Right atrium auricular region (tissue), 2 donors: ENCODE measurements around the gene SLC2A9. TPM values are rescaled to one million over a fixed set of nuclear protein-coding genes. Genes with fewer than 3 reads are reported as not detected.

Experiments
- DNase-seq: peaks from one replicate; pipeline ENCODE4 v3.0.0-alpha.2; 2019; ENCODE audit warnings: low spot score
- H3K27ac ChIP-seq, 2 donors: fragments of 200-600 bp; sonication (generic); 1 replicate in 1 of 2; 2 replicates in 1 of 2; pipeline ENCODE4 v1.5.1; 2016 to 2019
- H3K27me3 ChIP-seq, 2 donors: fragments of 200-600 bp; sonication (generic); one replicate each; pipeline versions ENCODE4 v1.5.1 to v1.6.0; 2017 to 2019
- H3K36me3 ChIP-seq: fragments of 200-600 bp; sonication (generic); one replicate; pipeline ENCODE4 v1.5.1; 2016
- H3K4me1 ChIP-seq, 2 donors: fragments of 200-600 bp; sonication (generic); one replicate each; pipeline versions ENCODE4 v1.5.1 to v1.6.0; 2017 to 2019
- H3K4me3 ChIP-seq, 2 donors: fragments of 200-600 bp; sonication (generic); 1 replicate in 1 of 2; 2 replicates in 1 of 2; pipeline ENCODE4 v1.5.1; 2017 to 2019; ENCODE audit warnings: mild to moderate bottlenecking in 1 of 2, moderate library complexity in 1 of 2
- H3K9me3 ChIP-seq, 2 donors: fragments of 200-600 bp; sonication (generic); one replicate each; pipeline ENCODE4 v1.5.1; 2019
- total RNA-seq, 2 donors: library from RNA; depleted of rRNA; stranded (reverse); fragments of >200 nt; gene quantifications; one replicate each; pipeline ENCODE4 v1.1.0, GENCODE V29; 2016
- TF ChIP-seq, protein P1 (sequence below), 2 donors: fragments of 200-600 bp; sonication (generic); IDR thresholded peaks; one replicate each; pipeline ENCODE4 v1.5.1; 2019; ENCODE audit warnings: antibody characterized with exemption in 2 of 2

Gene SLC2A9
- total RNA-seq, 2 donors from 2014 or later = 3.5 to 5.8 TPM

DNA sequence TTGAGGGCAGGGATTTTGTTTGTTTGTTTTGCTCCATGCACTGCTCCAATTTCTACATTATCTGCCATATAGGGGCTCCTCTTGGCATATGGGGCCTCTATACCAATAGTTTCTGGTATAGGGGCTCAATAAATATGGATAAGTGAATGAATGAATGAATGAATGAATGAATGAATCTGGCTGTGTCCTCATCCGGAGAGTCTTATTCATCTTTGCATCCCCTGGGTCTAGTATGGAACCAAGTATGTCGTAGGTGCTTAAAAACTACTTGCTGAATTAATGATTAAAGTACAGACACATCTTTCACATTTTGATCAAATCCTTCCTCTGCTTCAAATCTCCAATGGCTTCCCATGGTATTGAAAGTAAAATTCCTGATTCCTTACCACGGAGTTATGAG is 159.7 kb downstream of the SLC2A9 start:
- Histone ChIP-seq H3K4me3 (no peak overlapping the region), H3K9me3 (peaks cover 0 to under 1% of the 10 kb centered on the region in 2 donors), H3K27me3 (no peaks in the 10 kb centered on the region), H3K27ac (no peak overlapping the region), H3K4me1 (no peaks in the 10 kb centered on the region), H3K36me3 (no peaks in the 10 kb centered on the region)
- TF ChIP-seq, protein P1, sequence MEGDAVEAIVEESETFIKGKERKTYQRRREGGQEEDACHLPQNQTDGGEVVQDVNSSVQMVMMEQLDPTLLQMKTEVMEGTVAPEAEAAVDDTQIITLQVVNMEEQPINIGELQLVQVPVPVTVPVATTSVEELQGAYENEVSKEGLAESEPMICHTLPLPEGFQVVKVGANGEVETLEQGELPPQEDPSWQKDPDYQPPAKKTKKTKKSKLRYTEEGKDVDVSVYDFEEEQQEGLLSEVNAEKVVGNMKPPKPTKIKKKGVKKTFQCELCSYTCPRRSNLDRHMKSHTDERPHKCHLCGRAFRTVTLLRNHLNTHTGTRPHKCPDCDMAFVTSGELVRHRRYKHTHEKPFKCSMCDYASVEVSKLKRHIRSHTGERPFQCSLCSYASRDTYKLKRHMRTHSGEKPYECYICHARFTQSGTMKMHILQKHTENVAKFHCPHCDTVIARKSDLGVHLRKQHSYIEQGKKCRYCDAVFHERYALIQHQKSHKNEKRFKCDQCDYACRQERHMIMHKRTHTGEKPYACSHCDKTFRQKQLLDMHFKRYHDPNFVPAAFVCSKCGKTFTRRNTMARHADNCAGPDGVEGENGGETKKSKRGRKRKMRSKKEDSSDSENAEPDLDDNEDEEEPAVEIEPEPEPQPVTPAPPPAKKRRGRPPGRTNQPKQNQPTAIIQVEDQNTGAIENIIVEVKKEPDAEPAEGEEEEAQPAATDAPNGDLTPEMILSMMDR (IDR thresholded peaks at IDR 0.05) = no peak
- no peak for DNase-seq

DNA sequence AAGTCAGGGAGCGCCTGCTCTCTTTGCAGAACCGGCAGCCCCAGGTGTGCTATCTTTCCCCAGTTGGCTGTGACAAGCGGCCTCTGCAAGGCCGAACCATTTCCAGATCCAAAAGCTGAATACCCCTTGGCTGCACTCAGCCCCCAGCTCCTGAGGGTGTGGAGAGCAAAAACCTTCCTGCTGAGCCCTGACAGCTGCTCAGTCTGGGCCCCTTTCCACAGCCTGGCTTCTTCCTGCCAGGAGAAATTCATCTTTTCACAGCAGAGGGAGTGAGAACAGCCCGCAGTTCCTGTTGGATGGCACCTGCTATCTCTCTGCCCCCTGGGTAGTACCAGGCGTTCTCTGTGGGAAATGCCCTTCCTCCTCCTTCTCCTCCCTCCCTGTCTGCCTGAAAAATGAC is 161.5 kb downstream of the SLC2A9 start:
- Histone ChIP-seq H3K27me3 (no peaks in the 10 kb centered on the region), H3K4me3 (no peak overlapping the region), H3K9me3 (peaks cover 0 to 13% of the 10 kb centered on the region in 2 donors), H3K36me3 (no peaks in the 10 kb centered on the region), H3K27ac (no peak overlapping the region), H3K4me1 (no peaks in the 10 kb centered on the region)
- DNase-seq = no peak
- TF ChIP-seq, protein P1 (IDR thresholded peaks at IDR 0.05) = no peak

DNA sequence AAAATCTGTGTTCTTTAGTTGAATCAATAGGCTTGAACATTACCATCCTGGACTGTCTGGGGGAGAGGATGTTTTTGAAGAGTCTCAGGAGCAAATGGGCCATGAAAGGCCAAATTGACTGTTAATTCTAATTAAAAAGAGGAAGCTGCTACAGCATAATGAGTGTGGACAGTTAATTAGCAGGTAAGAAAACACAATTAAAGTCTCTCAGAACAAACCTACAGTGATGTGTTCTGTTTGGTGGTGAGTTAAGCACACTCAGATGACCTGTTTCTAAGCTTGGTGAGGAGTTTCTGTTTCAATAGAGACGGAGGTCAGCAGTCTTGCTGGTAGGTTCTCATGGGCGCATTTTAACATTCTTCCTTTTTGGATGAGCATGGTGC is 171.8 kb downstream of the SLC2A9 start:
- Histone ChIP-seq H3K4me1 (no peaks in the 10 kb centered on the region), H3K4me3 (no peak overlapping the region), H3K27me3 (no peaks in the 10 kb centered on the region), H3K9me3 (peaks cover 0 to 3% of the 10 kb centered on the region in 2 donors), H3K36me3 (no peaks in the 10 kb centered on the region), H3K27ac (no peak overlapping the region)
- TF ChIP-seq, protein P1 (IDR thresholded peaks at IDR 0.05) = no peak
- no peak for DNase-seq

DNA sequence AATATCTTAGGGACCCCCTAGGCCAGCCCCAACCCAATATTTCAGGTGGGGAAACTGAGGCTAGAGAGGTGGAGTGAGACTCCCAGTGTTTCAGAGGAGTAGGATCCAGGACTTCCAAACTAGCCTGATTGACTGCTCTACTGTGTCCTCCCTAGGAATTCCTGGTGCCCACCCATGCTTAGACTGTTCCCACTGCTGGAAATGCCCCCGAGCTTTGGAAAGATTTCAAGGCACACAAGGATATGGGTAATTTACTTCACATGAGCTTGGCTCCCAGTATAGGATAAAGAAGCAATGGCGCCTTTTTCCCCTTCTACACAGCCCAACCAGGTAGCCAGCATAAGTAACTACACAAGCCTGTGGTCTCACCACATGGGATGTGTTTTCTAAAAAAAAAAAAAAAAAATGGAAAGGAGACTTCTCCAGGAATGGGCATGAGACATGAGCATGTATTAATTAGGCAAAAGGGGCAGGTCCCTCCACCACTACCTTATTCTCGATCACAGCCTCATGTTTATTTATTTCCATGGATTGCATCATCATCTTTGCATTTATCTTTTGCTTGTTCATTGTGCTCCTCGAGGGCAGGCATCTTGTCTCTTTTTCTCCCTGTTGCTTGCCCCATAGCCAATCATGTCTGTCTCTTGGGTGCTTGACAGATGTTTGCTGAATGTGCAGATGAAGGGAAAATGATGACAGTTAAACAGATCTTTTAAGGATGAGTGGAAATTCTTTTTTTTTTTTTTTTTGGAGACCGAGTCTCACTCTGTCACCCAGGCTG is 173.1 kb downstream of the SLC2A9 start:
- Histone ChIP-seq H3K36me3 (no peaks in the 10 kb centered on the region), H3K4me1 (no peaks in the 10 kb centered on the region), H3K27me3 (no peaks in the 10 kb centered on the region), H3K4me3 (no peak overlapping the region), H3K27ac (no peak overlapping the region), H3K9me3 (peaks cover 0 to 3% of the 10 kb centered on the region in 2 donors)
- DNase-seq = no peak
- TF ChIP-seq, protein P1 (IDR thresholded peaks at IDR 0.05) = no peak

DNA sequence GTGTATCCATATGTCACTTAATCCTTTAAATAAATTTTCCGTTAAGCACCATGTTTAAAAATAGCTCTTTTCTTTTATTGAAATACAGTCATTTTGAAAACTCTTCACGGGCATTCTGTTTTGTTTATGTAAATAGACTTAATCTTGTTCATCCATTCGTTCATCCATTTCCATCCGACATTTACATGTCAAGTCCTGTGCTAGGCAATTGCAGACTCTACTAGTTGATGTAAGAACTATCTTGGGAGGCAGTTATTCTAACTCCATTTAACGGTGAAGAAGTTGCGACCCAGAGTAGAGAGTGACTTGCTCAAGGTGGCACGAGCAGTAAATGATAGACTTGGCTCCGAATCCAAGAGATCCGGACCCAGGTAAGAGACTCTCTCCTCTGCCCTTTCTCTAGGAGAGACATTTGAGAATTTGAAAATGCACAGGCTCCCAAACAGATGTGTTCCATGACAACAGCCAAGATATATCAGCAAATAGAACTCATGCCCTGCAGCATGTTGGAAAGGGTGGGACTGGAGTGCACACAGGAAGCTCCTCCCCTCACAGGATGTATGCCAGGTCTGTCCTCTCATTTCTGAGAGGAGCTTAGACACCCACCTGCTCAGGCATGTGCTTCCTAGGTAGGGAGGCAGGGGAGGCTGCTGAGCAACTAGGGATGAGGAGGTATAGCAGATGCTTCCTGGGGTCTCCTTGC is 175.4 kb downstream of the SLC2A9 start:
- TF ChIP-seq, protein P1 (IDR thresholded peaks at IDR 0.05) = no peak
- no peak overlapping the region for H3K27ac ChIP-seq
- H3K27me3 ChIP-seq = no peaks in the 10 kb centered on the region
- H3K9me3 ChIP-seq = peaks cover 0 to 11% of the 10 kb centered on the region in 2 donors
- no peaks in the 10 kb centered on the region for H3K36me3 ChIP-seq
- H3K4me3 ChIP-seq = no peak overlapping the region
- DNase-seq = no peak
- H3K4me1 ChIP-seq = no peaks in the 10 kb centered on the region
